IMR-90 (cell line): ENCODE data around the gene MROH2B. TPM values are rescaled to one million over a fixed set of nuclear protein-coding genes. Genes with fewer than 3 reads are reported as not detected.

Experiments
- ATAC-seq: fragments of 200-7000 bp; cut with Tn5 transposase; 2 replicates; pipeline ENCODE4 v1.9.1; 2020; ENCODE audit warnings: low read depth, mild to moderate bottlenecking, moderate library complexity
- BruUV-seq: library from RNA; stranded (reverse); fragments of 400-500 nt; replicated peaks from 2 replicates; lab custom pipeline; 2021; lab: Mats Ljungman, UMichigan
- CTCF ChIA-PET: fragments of 300-600 bp; formaldehyde crosslinking; extraction: SDS; loops from one replicate; lab custom pipeline; 2021; ENCODE audit warnings: antibody characterized with exemption; lab: Yijun Ruan, JAX
- POLR2A ChIA-PET: fragments of 300-600 bp; sonication (Branson Sonifier 250); formaldehyde crosslinking; loops from one replicate; lab custom pipeline; 2022; ENCODE audit warnings: antibody characterized with exemption; ENCODE audit not compliant: unreplicated experiment; lab: Charles Lee
- DNase-seq: peaks from one replicate; pipeline ENCODE4 v3.0.0; 2013
- H2AFZ ChIP-seq: replicated peaks from 2 replicates; pipeline ENCODE3; 2013; ENCODE audit warnings: low read length, mild to moderate bottlenecking; ENCODE audit not compliant: poor library complexity
- H2AK5ac ChIP-seq: 2 replicates; pipeline ENCODE4 v1.6.1; 2013; ENCODE audit warnings: low read depth, low read length, inconsistent platforms
- H2AK9ac ChIP-seq: replicated peaks from 2 replicates; pipeline ENCODE3; 2013; ENCODE audit warnings: mild to moderate bottlenecking, low read depth, low read length, moderate library complexity; ENCODE audit not compliant: poor library complexity
- H2BK120ac ChIP-seq: 2 replicates; pipeline ENCODE4 v1.6.1; 2013; ENCODE audit warnings: low read depth, low read length, inconsistent platforms
- H2BK15ac ChIP-seq: 3 replicates; pipeline ENCODE4 v1.6.1; 2013; ENCODE audit warnings: low read depth, low read length, inconsistent platforms
- H2BK20ac ChIP-seq: 2 replicates; pipeline ENCODE4 v1.6.1; 2013; ENCODE audit warnings: low read depth, mild to moderate bottlenecking, inconsistent platforms, low read length, moderate library complexity
- H2BK5ac ChIP-seq: 2 replicates; pipeline ENCODE4 v1.6.1; 2013; ENCODE audit warnings: mild to moderate bottlenecking, low read depth, low read length, inconsistent platforms; ENCODE audit not compliant: poor library complexity, severe bottlenecking
- H3K14ac ChIP-seq: replicated peaks from 2 replicates; pipeline ENCODE4 v1.6.1; 2013; ENCODE audit warnings: low read depth, low read length, inconsistent platforms
- H3K18ac ChIP-seq: 2 replicates; pipeline ENCODE4 v1.6.1; 2013; ENCODE audit warnings: low read depth, low read length, control low read depth
- H3K23ac ChIP-seq: 2 replicates; pipeline ENCODE4 v1.6.1; 2013; ENCODE audit warnings: low read depth, low read length, inconsistent platforms
- H3K27ac ChIP-seq: 2 replicates; pipeline ENCODE4 v1.5.1; 2013; ENCODE audit warnings: mild to moderate bottlenecking, control low read depth, low read length; ENCODE audit not compliant: insufficient read depth
- H3K27me3 ChIP-seq: 2 replicates; pipeline ENCODE4 v1.6.1; 2013; ENCODE audit warnings: low read length; ENCODE audit not compliant: control insufficient read depth, insufficient read depth
- H3K36me3 ChIP-seq: 2 replicates; pipeline ENCODE4 v1.6.1; 2013; ENCODE audit warnings: low read length, mixed read lengths; ENCODE audit not compliant: control insufficient read depth, insufficient read depth
- H3K4ac ChIP-seq: 2 replicates; pipeline ENCODE4 v1.6.1; 2013; ENCODE audit warnings: low read depth, low read length, inconsistent platforms
- H3K4me1 ChIP-seq: 2 replicates; pipeline ENCODE4 v1.6.1; 2013; ENCODE audit warnings: low read length, mixed read lengths; ENCODE audit not compliant: control insufficient read depth, insufficient read depth
- H3K4me2 ChIP-seq: 2 replicates; pipeline ENCODE4 v1.6.1; 2013; ENCODE audit warnings: low read depth, mild to moderate bottlenecking, control low read depth, low read length, moderate library complexity
- H3K4me3 ChIP-seq: 2 replicates; pipeline ENCODE4 v1.5.1; 2013; ENCODE audit warnings: low read depth, mild to moderate bottlenecking, control low read depth, low read length, moderate library complexity; ENCODE audit not compliant: insufficient read depth
- H3K56ac ChIP-seq: 2 replicates; pipeline ENCODE4 v1.6.1; 2013; ENCODE audit warnings: low read length, inconsistent platforms; ENCODE audit not compliant: insufficient read depth; ENCODE audit errors: extremely low read depth
- H3K79me1 ChIP-seq, 2 experiments: 2 replicates each; pipeline ENCODE4 v1.6.1; 2013; ENCODE audit warnings: low read length in 2 of 2, inconsistent platforms in 1 of 2, low read depth in 1 of 2
- H3K9ac ChIP-seq: 2 replicates; pipeline ENCODE4 v1.6.1; 2013; ENCODE audit warnings: low read depth, low read length, control low read depth
- H3K9me1 ChIP-seq: 2 replicates; pipeline ENCODE4 v1.6.1; 2013; ENCODE audit warnings: low read length, inconsistent platforms; ENCODE audit not compliant: insufficient read depth
- H3K9me3 ChIP-seq: 2 replicates; pipeline ENCODE4 v1.6.1; 2013; ENCODE audit warnings: low read length; ENCODE audit not compliant: control insufficient read depth, insufficient read depth
- H4K20me1 ChIP-seq: 2 replicates; pipeline ENCODE4 v1.6.1; 2013; ENCODE audit warnings: low read length, inconsistent platforms; ENCODE audit not compliant: insufficient read depth
- H4K5ac ChIP-seq: 2 replicates; pipeline ENCODE4 v1.6.1; 2013; ENCODE audit warnings: mild to moderate bottlenecking, low read depth, low read length, control low read depth
- H4K8ac ChIP-seq, 2 experiments: 2 replicates each; pipeline ENCODE4 v1.6.1; 2013; ENCODE audit warnings: low read depth in 2 of 2, low read length in 2 of 2, control low read depth in 1 of 2, inconsistent platforms in 1 of 2
- H4K91ac ChIP-seq: 2 replicates; pipeline ENCODE4 v1.6.1; 2013; ENCODE audit warnings: low read depth, low read length, inconsistent platforms; ENCODE audit not compliant: insufficient read depth
- CEBPB ChIP-seq: IDR thresholded peaks from 2 replicates; pipeline ENCODE4 v1.6.1; 2012; ENCODE audit warnings: low read depth, low read length, improper control_type of control experiment
- CHD1 ChIP-seq: IDR thresholded peaks from 2 replicates; pipeline ENCODE4 v1.6.1; 2012; ENCODE audit warnings: low read depth, low read length, improper control_type of control experiment
- FOS ChIP-seq: fragments of 150-350 bp; IDR thresholded peaks from 2 replicates; pipeline ENCODE4 v1.6.1; 2016; ENCODE audit warnings: low read depth, low read length
- MAZ ChIP-seq: IDR thresholded peaks from 2 replicates; pipeline ENCODE4 v1.6.1; 2012; ENCODE audit warnings: low read depth, mild to moderate bottlenecking, low read length, improper control_type of control experiment, moderate library complexity, borderline replicate concordance
- MXI1 ChIP-seq: IDR thresholded peaks from 2 replicates; pipeline ENCODE4 v1.6.1; 2012; ENCODE audit warnings: low read depth, mild to moderate bottlenecking, low read length, moderate library complexity, borderline replicate concordance
- POLR2A ChIP-seq: IDR thresholded peaks from 2 replicates; pipeline ENCODE4 v1.6.1; 2012; ENCODE audit warnings: mild to moderate bottlenecking, low read depth, low read length
- RAD21 ChIP-seq: IDR thresholded peaks from 2 replicates; pipeline ENCODE4 v1.6.1; 2012; ENCODE audit warnings: low read length, improper control_type of control experiment
- RCOR1 ChIP-seq: IDR thresholded peaks from 2 replicates; pipeline ENCODE4 v1.6.1; 2012; ENCODE audit warnings: mild to moderate bottlenecking, low read length, improper control_type of control experiment; ENCODE audit not compliant: insufficient replicate concordance
- RFX5 ChIP-seq: IDR thresholded peaks from 2 replicates; pipeline ENCODE4 v1.8.0; 2012; ENCODE audit warnings: low read depth, mild to moderate bottlenecking, low read length, moderate library complexity
- WGBS, 2 experiments: methylation state at CpG; one replicate each; pipeline versions ENCODE4 v1.1.5 to v1.1.7; 2013; ENCODE audit warnings: missing lambda C conversion rate in 2 of 2; ENCODE audit not compliant: insufficient read length in 1 of 2; ENCODE audit errors: extremely low coverage in 2 of 2; 5-methylcytosine and 5-hydroxymethylcytosine counted together
- dilution Hi-C: fragments of 300-500 bp; cut with HindIII; formaldehyde crosslinking; loops from one replicate; pipeline ENCODE4 v1.14.3; 2018; ENCODE audit warnings: low sequenced_read_pairs; ENCODE audit not compliant: unreplicated experiment
- in situ Hi-C: fragments of 300-500 bp; cut with MboI; formaldehyde crosslinking; loops from 3 replicates; pipeline ENCODE4 v1.14.3; 2019; ENCODE audit warnings: low sequenced_read_pairs, inconsistent platforms, mixed read lengths
- intact Hi-C: fragments of 100-400 bp; cut with micrococcal nuclease; formaldehyde crosslinking; loops from 2 replicates; pipeline ENCODE4 v1.10.0; 2022
- polyA plus RNA-seq, 3 experiments: library from polyadenylated mRNA; depleted of rRNA; stranded (reverse); fragments of >200 nt; gene quantifications; 2 replicates each; pipeline ENCODE4 v1.2.3, GENCODE V29; 2012; ENCODE audit warnings: low replicate concordance in 1 of 3
- total RNA-seq: library from RNA; depleted of rRNA; stranded (reverse); fragments of >200 nt; gene quantifications from 2 replicates; pipeline ENCODE4 v1.2.3, GENCODE V29; 2012
- TF ChIP-seq, protein P1 (sequence below): fragments of 150-350 bp; IDR thresholded peaks from 2 replicates; pipeline ENCODE4 v1.6.1; 2017; ENCODE audit warnings: mild to moderate bottlenecking, antibody characterized with exemption, low read length, low read depth
- TF ChIP-seq, protein P2 (sequence below): fragments of 150-350 bp; IDR thresholded peaks from 2 replicates; pipeline ENCODE4 v1.6.1; 2016; ENCODE audit warnings: low read depth, mild to moderate bottlenecking, low read length, moderate library complexity, borderline replicate concordance

MROH2B gene
- total and polyA plus RNA-seq, 2 of the 4 experiments (the other 2 are of a cell fraction), result not detected

DNA sequence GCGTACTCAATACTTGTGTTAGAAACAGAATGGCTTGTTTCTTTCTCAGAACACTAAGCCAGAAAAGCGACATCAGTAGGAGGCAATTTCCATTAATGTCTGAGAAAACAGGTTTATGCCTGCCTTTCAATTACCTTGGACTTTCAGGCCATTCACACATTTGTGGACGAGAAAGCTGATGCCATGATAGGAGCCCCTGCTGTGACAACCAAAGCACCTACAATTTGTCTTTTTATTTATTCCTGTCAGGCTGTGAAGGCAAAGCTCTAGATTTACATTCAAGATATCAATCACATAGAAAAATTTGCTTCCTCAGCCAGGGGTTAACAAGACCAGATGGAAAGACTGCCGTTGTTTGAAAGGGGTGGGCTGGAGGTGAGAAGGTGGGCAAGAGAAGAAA lies 85.6 kb downstream of the MROH2B start:
- H3K9ac ChIP-seq, result no peak overlapping the region
- CTCF ChIA-PET, result interaction anchor here (1.4 kb wide), 1 partner anchor 81 kb away, joined by 4 read pairs; no protein-coding TSS in a partner anchor
- peaks cover 22% of the 10 kb centered on the region for H3K4me1 ChIP-seq
- no TSS peak for BruUV-seq
- POLR2A ChIA-PET, result no interaction called here
- ATAC-seq (no peak), DNase-seq (no peak)
- peak overlapping the region; percentile 74 to 80 for H4K8ac ChIP-seq
- intact Hi-C loops (loop anchor here (10.0 kb wide), 1 partner anchor 269 kb away; no protein-coding TSS in a partner anchor), dilution Hi-C loops (no loop called here), in situ Hi-C loops (no loop called here)
- no CpG with 5 or more reads among the region's 4 CpGs for WGBS, 2 experiments
- peak overlapping the region; percentile 94 for H2BK120ac ChIP-seq
- peak overlapping the region; percentile 99 for H3K18ac ChIP-seq
- H2BK5ac ChIP-seq, result peak overlapping the region; percentile 96
- peak overlapping the region; percentile 57 for H3K27ac ChIP-seq
- no peaks in the 10 kb centered on the region for H3K36me3 ChIP-seq
- H3K56ac ChIP-seq, result peak overlapping the region; percentile 19
- peaks cover 11% of the 10 kb centered on the region for H3K9me1 ChIP-seq
- H3K23ac ChIP-seq, result peak overlapping the region; percentile 14; the same call in 1 of the 2 replicates
- peak overlapping the region; percentile 91 for H4K91ac ChIP-seq
- TF ChIP-seq CEBPB (no peak), MXI1 (no peak), RAD21 (no peak), CHD1 (no peak), MAZ (no peak), FOS (no peak), RCOR1 (no peak), POLR2A (no peak), RFX5 (no peak)
- TF ChIP-seq, protein P1, sequence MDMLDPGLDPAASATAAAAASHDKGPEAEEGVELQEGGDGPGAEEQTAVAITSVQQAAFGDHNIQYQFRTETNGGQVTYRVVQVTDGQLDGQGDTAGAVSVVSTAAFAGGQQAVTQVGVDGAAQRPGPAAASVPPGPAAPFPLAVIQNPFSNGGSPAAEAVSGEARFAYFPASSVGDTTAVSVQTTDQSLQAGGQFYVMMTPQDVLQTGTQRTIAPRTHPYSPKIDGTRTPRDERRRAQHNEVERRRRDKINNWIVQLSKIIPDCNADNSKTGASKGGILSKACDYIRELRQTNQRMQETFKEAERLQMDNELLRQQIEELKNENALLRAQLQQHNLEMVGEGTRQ, result no peak
- TF ChIP-seq, protein P2, sequence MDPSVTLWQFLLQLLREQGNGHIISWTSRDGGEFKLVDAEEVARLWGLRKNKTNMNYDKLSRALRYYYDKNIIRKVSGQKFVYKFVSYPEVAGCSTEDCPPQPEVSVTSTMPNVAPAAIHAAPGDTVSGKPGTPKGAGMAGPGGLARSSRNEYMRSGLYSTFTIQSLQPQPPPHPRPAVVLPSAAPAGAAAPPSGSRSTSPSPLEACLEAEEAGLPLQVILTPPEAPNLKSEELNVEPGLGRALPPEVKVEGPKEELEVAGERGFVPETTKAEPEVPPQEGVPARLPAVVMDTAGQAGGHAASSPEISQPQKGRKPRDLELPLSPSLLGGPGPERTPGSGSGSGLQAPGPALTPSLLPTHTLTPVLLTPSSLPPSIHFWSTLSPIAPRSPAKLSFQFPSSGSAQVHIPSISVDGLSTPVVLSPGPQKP, result no peak
- H3K4me2 ChIP-seq, result no peak overlapping the region
- no peaks in the 10 kb centered on the region for H3K27me3 ChIP-seq
- H2AK5ac ChIP-seq, result peak overlapping the region; percentile 80; the same call in 1 of the 2 replicates
- H4K20me1 ChIP-seq, result no peaks in the 10 kb centered on the region
- no peaks in the 10 kb centered on the region for H3K79me1 ChIP-seq
- peak overlapping the region; percentile 71 for H3K14ac ChIP-seq
- no peak overlapping the region for H3K4me3 ChIP-seq
- H2BK15ac ChIP-seq, result peak overlapping the region; percentile 74; the same call in 2 of the 3 replicates
- peaks cover 2% of the 10 kb centered on the region; the same call in 1 of the 2 replicates for H3K9me3 ChIP-seq
- H2BK20ac ChIP-seq, result peak overlapping the region; percentile 86
- no peak overlapping the region for H2AK9ac ChIP-seq
- no peak overlapping the region for H2AFZ ChIP-seq
- peak overlapping the region; percentile 95; the same call in 1 of the 2 replicates for H4K5ac ChIP-seq
- peak overlapping the region; percentile 89 for H3K4ac ChIP-seq
